CD8-positive, alpha-beta memory T cell (primary cell): Measurements from ENCODE around the gene ZNF620. TPM values are rescaled to one million over a fixed set of nuclear protein-coding genes. Genes with fewer than 3 reads are reported as not detected.
"Not testable (repeated sequence)": the region's sequence is repeated elsewhere in the genome, so short reads cannot be mapped to it uniquely, and the experiment has no call there.

Experiments
- CTCF ChIA-PET: fragments of 350-600 bp; sonication (Branson Sonifier 250); formaldehyde crosslinking; loops from one replicate; lab custom pipeline; 2021; ENCODE audit warnings: antibody characterized with exemption; lab: Charles Lee
- POLR2A ChIA-PET: fragments of 350-600 bp; sonication (Branson Sonifier 250); formaldehyde crosslinking; loops from one replicate; lab custom pipeline; 2021; ENCODE audit warnings: antibody characterized with exemption; lab: Charles Lee
- DNase-seq, 5 donors: peaks; one replicate each; pipeline versions ENCODE4 v3.0.0 to v3.0.0-alpha.2; 2020 to 2022; ENCODE audit warnings: mixed read lengths in 1 of 5
- H3K27ac ChIP-seq: one replicate; pipeline ENCODE4 v1.7.0; 2013; ENCODE audit warnings: low read depth, mild to moderate bottlenecking, low read length, moderate library complexity
- H3K27me3 ChIP-seq: 2 replicates; pipeline ENCODE4 v1.7.0; 2013; ENCODE audit warnings: low read length, mild to moderate bottlenecking; ENCODE audit not compliant: insufficient read depth, poor library complexity, severe bottlenecking
- H3K36me3 ChIP-seq: 2 replicates; pipeline ENCODE4 v1.7.0; 2013; ENCODE audit warnings: mild to moderate bottlenecking, low read length, moderate library complexity; ENCODE audit not compliant: insufficient read depth
- H3K4me1 ChIP-seq: 2 replicates; pipeline ENCODE4 v1.7.0; 2013; ENCODE audit warnings: mild to moderate bottlenecking, low read length, moderate library complexity; ENCODE audit not compliant: insufficient read depth
- H3K4me3 ChIP-seq: 2 replicates; pipeline ENCODE4 v1.7.0; 2013; ENCODE audit warnings: mild to moderate bottlenecking, low read length
- H3K9me3 ChIP-seq: 2 replicates; pipeline ENCODE4 v1.7.0; 2013; ENCODE audit warnings: mild to moderate bottlenecking, low read length
- H3K27ac Mint-ChIP-seq, 8 donors: one replicate each; pipeline ENCODE4 v1.8.0; 2020 to 2021; ENCODE audit warnings: mixed read lengths in 8 of 8, mild to moderate bottlenecking in 6 of 8, inconsistent platforms in 3 of 8, moderate library complexity in 3 of 8
- H3K27me3 Mint-ChIP-seq, 2 donors: one replicate each; pipeline ENCODE4 v1.8.0; 2020 to 2021; ENCODE audit warnings: mixed read lengths in 2 of 2, mild to moderate bottlenecking in 1 of 2, moderate library complexity in 1 of 2
- H3K36me3 Mint-ChIP-seq, 3 donors: one replicate each; pipeline ENCODE4 v1.8.0; 2020 to 2021; ENCODE audit warnings: mixed read lengths in 3 of 3, inconsistent platforms in 1 of 3, mild to moderate bottlenecking in 1 of 3
- H3K4me1 Mint-ChIP-seq, 3 donors: one replicate each; pipeline ENCODE4 v1.8.0; 2020 to 2021; ENCODE audit warnings: mixed read lengths in 3 of 3, inconsistent platforms in 1 of 3, mild to moderate bottlenecking in 1 of 3
- H3K4me3 Mint-ChIP-seq, 7 donors: one replicate each; pipeline ENCODE4 v1.8.0; 2020 to 2021; ENCODE audit warnings: mixed read lengths in 7 of 7, mild to moderate bottlenecking in 6 of 7, moderate library complexity in 4 of 7, inconsistent platforms in 2 of 7
- H3K9me3 Mint-ChIP-seq, 5 donors: one replicate each; pipeline ENCODE4 v1.8.0; 2020 to 2022; ENCODE audit warnings: mixed read lengths in 5 of 5, mild to moderate bottlenecking in 3 of 5, moderate library complexity in 2 of 5, inconsistent platforms in 1 of 5
- polyA plus RNA-seq: library from polyadenylated mRNA; unstranded; fragments of 300-500 nt; fragmentation: Illumina TruSeq; gene quantifications from one replicate; pipeline ENCODE4 v1.2.3, GENCODE V29; 2021
- total RNA-seq, 2 experiments: library from RNA; stranded (reverse); gene quantifications; one replicate each; pipeline ENCODE4 v1.2.3, GENCODE V29; 2021

Gene ZNF620
- total RNA-seq (1 to 10 TPM; 7.1 to 7.6 TPM), polyA plus RNA-seq (2.9 TPM)

- peaks cover 15 to 21% (median 20%) of the 10 kb centered on the region in 3 donors for H3K4me1 Mint-ChIP-seq
- peaks cover 3 to 9% (median 5%) of the 10 kb centered on the region in 3 donors for H3K36me3 Mint-ChIP-seq
- H3K9me3 Mint-ChIP-seq, result no peaks in the 10 kb centered on the region
- peak within 1 kb of the TSS in 7 of 8 donors; percentile 23 to 97 (median 90) for H3K27ac Mint-ChIP-seq
- Histone ChIP-seq H3K9me3 (no peaks in the 10 kb centered on the region), H3K36me3 (no peaks in the 10 kb centered on the region), H3K4me1 (peaks cover 10% of the 10 kb centered on the region), H3K27ac (peak within 1 kb of the TSS; percentile 21), H3K27me3 (no peaks in the 10 kb centered on the region), H3K4me3 (peak within 1 kb of the TSS; percentile 79)
- no peaks in the 10 kb centered on the region for H3K27me3 Mint-ChIP-seq
- CTCF ChIA-PET, result interaction anchor here (0.7 to 1.5 kb wide), 5 partner anchors 18 to 53 kb away, joined by 3 to 8 read pairs (median 4); partner anchors contain the start of genes ZNF619 and ZNF621
- POLR2A ChIA-PET, result interaction anchor here (0.5 to 1.5 kb wide), 7 partner anchors 18 to 697 kb away, joined by 3 to 5 read pairs (median 4); partner anchors contain the start of gene ZNF621
- DNase-seq, result peak; percentile 26 to 68 (median 34)
- H3K4me3 Mint-ChIP-seq, result peak within 1 kb of the TSS; percentile 93 to 98 (median 97)
Observed at GRCh38 chr3:40505599-40506462, at the start of gene ZNF620. TSS of gene ZNF620 (plus strand) at chr3:40506039. CDS start at chr3:40506353, 314 bp downstream.

- POLR2A ChIA-PET, result interaction anchor here (0.7 to 2.0 kb wide), 7 partner anchors 8 to 1556 kb away, joined by 3 to 14 read pairs (median 3); partner anchors contain the start of genes CTNNB1, RPSA, ZNF619 and ZNF621
- peaks cover 47 to 68% (median 53%) of the 10 kb centered on the region in 3 donors for H3K4me1 Mint-ChIP-seq
Observed at GRCh38 chr3:40456279-40456939, 49.4 kb upstream of the ZNF620 start.

DNA sequence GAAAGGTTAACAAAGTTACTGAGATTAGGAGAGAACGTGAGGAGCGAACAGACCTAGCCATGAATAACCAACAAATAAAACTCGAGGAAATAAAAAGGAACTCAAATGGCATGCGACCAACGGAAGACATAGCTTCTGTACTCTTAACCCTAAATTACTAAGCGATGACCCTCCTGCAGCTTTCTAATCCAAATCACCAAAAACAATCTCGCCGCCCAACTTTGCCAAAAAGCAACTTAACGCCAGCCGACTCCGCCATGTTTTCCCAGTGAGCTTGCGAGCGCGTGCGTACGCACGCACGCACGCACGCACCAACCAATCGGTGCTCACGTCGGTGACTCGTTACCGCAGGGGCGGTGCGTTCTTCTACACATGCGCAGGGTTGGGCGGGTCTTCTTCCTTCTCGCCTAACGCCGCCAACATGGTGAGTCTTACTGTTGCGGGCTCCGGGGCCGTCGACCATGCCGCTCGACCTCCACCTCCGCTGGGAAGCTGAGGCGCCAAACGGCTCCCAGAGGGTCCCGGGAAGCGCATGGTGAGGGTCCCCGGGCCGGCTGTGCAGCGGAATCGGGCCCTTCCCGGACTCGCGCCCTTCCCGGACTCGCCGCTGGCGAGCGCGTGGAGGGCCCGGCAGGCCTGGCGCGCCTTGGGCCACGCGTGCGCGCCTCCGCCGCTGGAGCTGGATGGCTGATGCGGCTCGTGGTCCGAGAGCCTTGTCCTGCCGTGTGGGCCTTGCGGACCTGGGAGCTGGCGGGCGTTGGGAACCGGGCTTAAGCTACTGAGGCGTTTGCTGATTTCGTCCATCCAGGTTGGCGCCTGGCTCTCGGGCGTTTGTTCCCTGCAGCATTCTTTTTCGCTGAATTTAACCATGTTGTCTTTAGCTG is 48.7 kb upstream of the ZNF620 start, which contains the start of gene RPL14:
Gene RPL14 (plus strand): TSS at position 400 of the 884 bp plus-strand sequence. CDS start 133 bp downstream, at position 533.
- ChIA-PET CTCF (interaction anchor here (1.2 to 1.5 kb wide), 3 partner anchors 67 to 148 kb away, joined by 3 to 5 read pairs (median 4); partner anchors contain the start of gene ZNF621), POLR2A (interaction anchor here (0.6 to 2.0 kb wide), 12 partner anchors 9 to 1556 kb away, joined by 3 to 14 read pairs (median 3); partner anchors contain the start of genes CTNNB1, RPSA, ZNF619 and ZNF621)
- H3K4me3 ChIP-seq, result peak within 1 kb of the TSS; percentile 86
- peaks cover 41% of the 10 kb centered on the region for H3K4me1 ChIP-seq
- Mint-ChIP-seq H3K27ac (peak within 1 kb of the TSS; percentile 86 to 99 (median 95)), H3K9me3 (no peaks in the 10 kb centered on the region), H3K4me3 (peak within 1 kb of the TSS; percentile 86 to 96 (median 91)), H3K36me3 (peaks cover 13 to 51% (median 14%) of the 10 kb centered on the region in 3 donors), H3K4me1 (peaks cover 51 to 66% (median 53%) of the 10 kb centered on the region in 3 donors), H3K27me3 (no peaks in the 10 kb centered on the region)
- peak; percentile 91 to 96 (median 94) for DNase-seq
- H3K27me3 ChIP-seq, result no peaks in the 10 kb centered on the region
- H3K36me3 ChIP-seq, result peaks cover 35% of the 10 kb centered on the region
- H3K9me3 ChIP-seq, result no peaks in the 10 kb centered on the region
- peak within 1 kb of the TSS; percentile 94 for H3K27ac ChIP-seq

More at GRCh38 chr3:40456279-40456939, 49.4 kb upstream of the ZNF620 start:
- no peaks in the 10 kb centered on the region for H3K27me3 ChIP-seq
- no peak for DNase-seq
- CTCF ChIA-PET, result interaction anchor here (1.4 to 1.5 kb wide), 2 partner anchors 68 to 148 kb away, joined by 4 to 5 read pairs; partner anchors contain the start of gene ZNF621
- peak overlapping the region; percentile 86 for H3K4me3 ChIP-seq
- peak overlapping the region; percentile 86 to 99 (median 95) for H3K27ac Mint-ChIP-seq
- no peaks in the 10 kb centered on the region for H3K27me3 Mint-ChIP-seq
- peak overlapping the region; percentile 94 for H3K27ac ChIP-seq
- H3K36me3 ChIP-seq, result peaks cover 32% of the 10 kb centered on the region
- H3K9me3 Mint-ChIP-seq, result no peaks in the 10 kb centered on the region
- peaks cover 42% of the 10 kb centered on the region for H3K4me1 ChIP-seq
- H3K36me3 Mint-ChIP-seq, result peaks cover 7 to 45% (median 9%) of the 10 kb centered on the region in 3 donors
- H3K9me3 ChIP-seq, result no peaks in the 10 kb centered on the region
- H3K4me3 Mint-ChIP-seq, result peak overlapping the region; percentile 86 to 96 (median 91)

- H3K9me3 ChIP-seq, result no peaks in the 10 kb centered on the region
- ChIA-PET CTCF (interaction anchor here (1.1 to 1.2 kb wide), 3 partner anchors 11 to 66 kb away, joined by 3 read pairs; partner anchors contain the start of gene ZNF621), POLR2A (interaction anchor here (1.1 to 2.0 kb wide), 2 partner anchors 19 to 66 kb away, joined by 3 to 14 read pairs; partner anchors contain the start of gene ZNF621)
- H3K4me1 ChIP-seq, result peaks cover 36% of the 10 kb centered on the region
- no peaks in the 10 kb centered on the region for H3K27me3 ChIP-seq
- H3K4me3 ChIP-seq, result peak overlapping the region; percentile 86
- H3K4me1 Mint-ChIP-seq, result peaks cover 40 to 54% (median 41%) of the 10 kb centered on the region in 3 donors
- peaks cover 35% of the 10 kb centered on the region for H3K36me3 ChIP-seq
- H3K9me3 Mint-ChIP-seq, result no peaks in the 10 kb centered on the region
- no peak for DNase-seq
- H3K27ac ChIP-seq, result peak overlapping the region; percentile 94
- H3K36me3 Mint-ChIP-seq, result peaks cover 14 to 57% (median 17%) of the 10 kb centered on the region in 3 donors
- H3K27ac Mint-ChIP-seq, result peak overlapping the region; percentile 50 to 96 (median 91)
- H3K4me3 Mint-ChIP-seq, result peak overlapping the region; percentile 86 to 95 (median 90)
- H3K27me3 Mint-ChIP-seq, result no peaks in the 10 kb centered on the region
Observed at GRCh38 chr3:40458473-40458872, 47.4 kb upstream of the ZNF620 start.

DNA sequence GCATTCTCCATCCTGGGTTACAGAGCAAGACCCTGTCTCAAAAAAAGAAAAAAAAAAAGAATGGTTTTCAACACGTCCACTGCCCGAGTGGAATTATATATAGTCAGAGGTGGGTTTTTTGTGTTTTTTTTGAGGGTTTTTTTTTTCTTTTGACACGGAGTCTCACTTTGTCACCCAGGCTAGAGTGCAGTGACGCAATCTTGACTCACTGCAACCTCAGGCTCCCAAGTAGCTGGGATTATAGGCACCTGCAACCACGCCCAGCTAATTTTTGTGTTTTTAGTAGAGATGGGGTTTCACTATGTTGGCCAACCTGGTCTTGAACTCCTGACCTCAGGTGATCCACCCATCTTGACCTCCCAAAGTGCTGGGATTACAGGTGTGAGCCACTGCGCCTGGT is 45.4 kb upstream of the ZNF620 start:
- Mint-ChIP-seq H3K4me1 (peaks cover 56 to 68% (median 57%) of the 10 kb centered on the region in 3 donors), H3K4me3 (peak overlapping the region in 2 of 7 donors; percentile 41 to 44), H3K36me3 (peaks cover 14 to 68% (median 24%) of the 10 kb centered on the region in 3 donors), H3K27ac (peak overlapping the region in 2 of 8 donors; percentile 22 to 29)
- H3K9me3 ChIP-seq, H3K27ac ChIP-seq, H3K9me3 Mint-ChIP-seq, H3K4me3 ChIP-seq, DNase-seq, H3K27me3 ChIP-seq, CTCF ChIA-PET, H3K27me3 Mint-ChIP-seq, POLR2A ChIA-PET: not testable (repeated sequence)
- Histone ChIP-seq H3K36me3 (peaks cover 35% of the 10 kb centered on the region), H3K4me1 (peaks cover 48% of the 10 kb centered on the region)

- Histone ChIP-seq H3K36me3 (peaks cover 35% of the 10 kb centered on the region), H3K4me1 (peaks cover 48% of the 10 kb centered on the region), H3K27me3 (no peaks in the 10 kb centered on the region), H3K4me3 (no peak overlapping the region), H3K9me3 (no peaks in the 10 kb centered on the region), H3K27ac (no peak overlapping the region)
- Mint-ChIP-seq H3K4me1 (peaks cover 52 to 64% (median 54%) of the 10 kb centered on the region in 3 donors), H3K9me3 (no peaks in the 10 kb centered on the region), H3K27ac (peak overlapping the region in 4 of 8 donors; percentile 23 to 70 (median 38)), H3K27me3 (no peaks in the 10 kb centered on the region), H3K36me3 (peaks cover 14 to 69% (median 24%) of the 10 kb centered on the region in 3 donors), H3K4me3 (peak overlapping the region in 1 of 7 donors; percentile 51)
- ChIA-PET POLR2A (no interaction called here), CTCF (no interaction called here)
- DNase-seq, result no peak
Observed at GRCh38 chr3:40461161-40461560, 44.7 kb upstream of the ZNF620 start.
